Measurements from ENCODE around the gene CXXC1.
A peak's percentile ranks its signal among the peaks of the same experiment; 100 is the strongest.

The CXXC1 gene

DNA sequence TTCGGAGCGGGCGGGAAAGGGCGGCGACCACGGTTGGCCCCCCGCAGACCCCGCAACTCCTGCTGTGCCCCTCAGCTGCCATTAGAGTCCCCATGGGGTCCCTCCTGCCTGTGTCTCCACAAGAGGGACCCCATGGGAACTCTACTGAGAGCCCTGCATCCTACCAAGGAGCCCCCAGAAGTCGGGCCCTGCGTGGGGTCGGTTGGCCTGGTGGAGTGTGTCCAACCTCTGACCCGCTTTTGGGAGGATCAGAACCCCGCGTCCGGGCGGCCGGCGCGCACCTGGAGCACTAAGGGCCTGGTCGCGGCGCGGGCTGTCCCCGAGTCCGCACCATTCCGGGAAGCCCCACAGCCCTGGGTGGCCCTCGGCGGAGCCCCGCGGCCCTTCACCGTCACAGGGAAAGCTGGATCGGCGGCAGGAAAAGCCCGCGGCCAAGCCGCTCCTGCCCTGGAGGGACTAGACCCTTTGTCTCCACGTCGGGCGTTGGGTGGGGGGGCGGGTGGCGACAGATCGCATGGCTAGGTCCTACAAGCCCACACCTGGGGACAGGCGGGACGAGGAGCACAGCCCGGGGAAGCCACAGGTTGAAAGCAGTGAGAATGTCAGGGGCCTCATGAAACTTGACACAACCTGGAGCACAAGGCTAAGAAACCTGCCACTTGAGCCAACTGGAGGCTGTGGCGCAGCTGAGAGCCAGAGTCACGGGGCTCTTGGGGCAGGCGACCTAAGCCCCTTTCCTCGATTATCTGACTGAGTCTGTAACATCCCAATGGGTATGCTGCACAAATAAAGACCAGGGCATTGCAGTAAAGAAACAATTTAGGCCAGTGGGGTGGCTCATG lies 11.2 kb upstream of the CXXC1 start:
- intact Hi-C loops (cut with DNase I) = loop anchor here (5.0 kb wide), 1 partner anchor 59 kb away; no protein-coding TSS in a partner anchor
- DNase-seq = peak in 1 of 10 donors; percentile 70

- DNase-seq = peak in 9 of 10 donors; percentile 60 to 95 (median 73)
- intact Hi-C loops (cut with DNase I) = loop anchor here (5.0 kb wide), 1 partner anchor 59 kb away; no protein-coding TSS in a partner anchor
Observed at GRCh38 chr18:50297621-50298442, 10.3 kb upstream of the CXXC1 start.

DNA sequence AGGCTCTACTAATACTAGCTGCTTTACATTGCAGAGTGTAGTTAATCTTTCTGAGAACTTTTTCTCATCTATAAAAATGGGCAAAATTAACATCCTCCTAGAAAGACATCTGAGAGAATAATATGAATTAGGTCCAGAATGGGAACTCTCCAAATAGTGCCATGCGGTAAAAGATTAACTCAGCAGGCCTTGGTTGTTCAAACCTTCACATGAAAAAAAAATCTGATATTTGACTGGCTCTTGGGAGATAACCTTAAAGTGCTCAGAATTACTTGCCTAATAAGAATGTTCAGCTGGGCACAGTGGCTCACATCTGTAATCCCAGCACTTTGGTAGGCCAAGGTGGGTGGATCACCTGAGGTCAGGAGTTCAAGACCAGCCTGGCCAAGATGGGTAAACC lies 5.5 kb upstream of the CXXC1 start:
- intact Hi-C loops (cut with DNase I) = no loop called here
- no peak for DNase-seq

DNA sequence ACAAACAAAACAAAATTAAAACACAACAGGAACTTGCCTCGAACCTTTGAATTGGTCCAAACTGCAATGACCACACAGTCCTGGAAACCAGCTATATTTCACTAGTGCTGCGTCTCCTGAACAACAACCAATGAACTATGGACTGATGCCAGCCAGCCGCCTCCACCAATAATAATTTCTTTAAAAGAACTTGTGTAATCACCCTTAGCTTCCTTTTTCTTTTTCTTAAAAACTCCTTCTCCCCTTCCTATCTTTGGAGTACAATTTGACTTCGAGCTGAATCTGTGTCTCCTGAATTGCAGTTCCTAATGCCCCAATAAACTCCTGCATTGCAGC lies 1.6 kb upstream of the CXXC1 start:
- no peak for DNase-seq
- intact Hi-C loops (cut with DNase I) = loop anchor here (10.0 kb wide), 1 partner anchor 736 kb away; no protein-coding TSS in a partner anchor

DNA sequence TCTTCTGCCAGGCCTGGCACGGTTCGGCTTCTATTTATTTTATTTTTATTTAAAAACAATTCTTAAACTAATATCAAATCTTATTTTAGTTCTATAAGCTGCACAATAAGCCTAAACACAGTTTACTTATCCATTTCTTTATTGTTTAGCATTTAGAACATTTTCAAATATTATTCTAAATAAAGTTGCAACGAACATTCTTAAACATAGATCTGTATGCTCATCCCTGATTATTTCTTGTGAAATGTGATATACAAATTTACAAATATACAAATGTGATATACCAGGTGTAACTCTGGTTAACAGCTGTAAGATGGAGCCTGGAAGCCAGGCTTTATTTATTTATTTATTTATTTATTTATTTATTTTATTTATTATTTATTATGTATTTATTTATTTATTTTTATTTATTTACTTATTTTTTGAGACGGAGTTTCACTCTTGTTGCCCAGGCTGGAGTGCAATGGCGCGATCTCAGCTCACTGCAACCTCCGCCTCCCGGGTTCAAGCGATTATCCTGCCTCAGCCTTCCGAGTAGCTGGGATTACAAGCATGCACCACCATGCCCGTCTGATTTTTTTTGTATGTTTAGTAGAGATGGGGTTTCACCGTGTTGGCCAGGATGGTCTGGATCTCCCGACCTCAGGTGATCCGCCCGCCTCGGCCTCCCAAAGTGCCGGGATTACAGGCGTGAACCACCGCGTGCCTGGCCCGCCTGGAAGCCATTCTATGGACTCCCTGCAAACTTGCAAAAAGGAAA lies 1.0 kb upstream of the CXXC1 start:
- intact Hi-C loops (cut with DNase I) = loop anchor here (10.0 kb wide), 1 partner anchor 736 kb away; no protein-coding TSS in a partner anchor
- peak in 1 of 10 donors; percentile 80 for DNase-seq

DNA sequence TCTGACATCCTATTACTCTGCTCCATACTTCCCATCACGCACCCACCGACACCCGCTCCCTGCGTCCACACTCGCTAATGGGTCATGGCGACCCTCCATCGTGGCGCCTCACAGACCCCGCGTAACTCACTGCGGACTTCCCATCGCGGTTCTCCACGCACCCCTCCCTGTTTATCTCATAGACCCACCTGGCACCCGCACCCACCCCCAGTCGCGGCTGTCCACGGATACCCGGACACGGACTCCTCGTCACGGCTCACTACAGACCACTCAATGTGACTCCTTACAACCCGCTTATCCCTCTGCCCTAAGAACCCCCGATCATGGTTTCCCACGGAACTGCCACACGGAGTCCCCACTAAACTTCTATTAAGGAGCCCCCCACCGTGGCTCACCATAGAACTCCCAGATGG lies 458 bp downstream of the CXXC1 start:
- DNase-seq = peak in 2 of 10 donors; percentile 37 to 84
- intact Hi-C loops (cut with DNase I) = loop anchor here (2.0 to 10.0 kb wide), 2 partner anchors 88 to 738 kb away; partner anchors contain the start of gene SKA1

DNA sequence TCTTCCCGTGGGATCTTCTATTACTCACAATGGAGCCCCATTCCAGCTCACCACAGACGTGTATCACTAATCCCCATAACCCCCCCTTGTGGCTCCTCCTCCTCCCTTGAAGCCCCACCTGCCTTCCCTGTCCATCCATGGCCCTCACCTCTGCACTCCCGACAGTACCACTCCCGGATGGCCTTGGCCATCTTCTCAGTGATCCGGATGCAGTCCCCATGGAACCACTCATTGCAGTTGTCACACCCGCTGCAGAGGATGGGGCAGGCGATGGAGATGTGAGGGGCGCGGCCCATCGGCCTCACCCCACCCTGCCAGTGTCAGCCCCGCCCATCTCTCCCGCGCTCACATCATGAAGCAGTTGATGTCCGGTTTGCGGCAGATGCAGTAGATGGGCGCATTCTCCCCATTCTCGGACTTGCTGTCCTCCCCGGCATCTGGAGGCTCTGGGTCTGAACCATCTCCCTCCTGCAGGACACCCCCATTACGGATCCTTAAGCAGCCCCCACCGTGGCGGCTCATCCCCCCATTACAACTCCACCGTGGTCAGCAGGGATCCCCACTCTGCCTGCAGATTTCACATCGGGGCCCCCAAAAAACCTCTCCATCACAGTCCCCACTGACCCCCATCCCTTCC lies 983 bp downstream of the CXXC1 start:
- peak in 1 of 10 donors; percentile 70 for DNase-seq
- intact Hi-C loops (cut with DNase I) = loop anchor here (2.0 to 10.0 kb wide), 2 partner anchors 88 to 738 kb away; partner anchors contain the start of gene SKA1

DNA sequence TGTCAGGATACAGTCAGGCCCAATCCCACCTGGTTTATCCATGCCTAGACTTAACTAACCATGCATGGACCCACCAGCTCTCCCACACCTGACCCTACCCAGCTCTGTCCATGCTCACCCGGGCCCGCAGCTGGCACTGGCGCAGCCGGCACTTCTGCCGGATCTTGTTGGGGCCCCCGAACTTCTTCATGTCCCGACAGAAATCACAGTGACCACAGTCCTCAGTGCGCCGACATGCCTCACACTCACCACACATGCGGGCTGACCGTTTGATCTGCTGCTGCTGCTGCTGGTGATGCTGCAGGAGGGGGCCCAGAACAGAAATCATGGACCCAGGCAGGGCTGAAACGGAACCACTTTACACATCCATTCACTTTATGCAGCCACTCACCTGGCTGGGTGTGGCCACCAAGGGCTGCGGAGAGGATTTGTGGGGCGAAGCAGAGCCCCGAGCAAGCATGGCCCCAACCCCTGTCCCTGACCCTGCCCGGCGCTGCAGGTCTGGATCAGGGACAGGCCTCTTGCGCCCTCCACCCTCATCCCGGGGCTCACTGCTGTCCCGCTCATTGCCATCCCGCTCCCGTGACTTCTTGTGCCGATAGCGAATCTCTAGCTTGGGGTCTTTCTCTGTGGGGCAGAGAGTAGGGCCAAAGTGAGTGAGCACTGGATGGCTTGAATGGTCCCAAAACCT lies 1.7 kb downstream of the CXXC1 start:
- peak in 1 of 10 donors; percentile 79 for DNase-seq

DNA sequence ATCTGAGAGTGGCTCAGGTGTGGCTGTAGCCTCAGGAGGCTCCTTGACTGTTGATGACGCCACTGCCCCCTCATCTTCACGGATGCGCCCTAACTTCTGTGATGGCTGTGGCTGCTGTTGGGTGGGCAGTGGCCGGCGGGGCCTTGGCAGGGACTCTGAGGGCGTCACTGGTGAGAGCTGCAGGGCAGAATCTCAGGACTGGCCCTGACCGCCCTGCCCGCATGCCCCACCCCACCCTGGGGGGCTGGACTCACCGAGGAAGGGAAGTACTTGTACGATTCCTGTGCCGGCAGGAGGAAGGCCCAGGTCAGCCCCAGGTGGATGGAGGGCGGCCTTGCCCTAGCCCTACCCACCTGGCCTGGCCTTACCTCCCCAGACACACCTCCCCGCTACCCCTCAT lies 2.4 kb downstream of the CXXC1 start:
- intact Hi-C loops (cut with DNase I) = loop anchor here (10.0 kb wide), 1 partner anchor 740 kb away; no protein-coding TSS in a partner anchor
- DNase-seq = peak in 1 of 10 donors; percentile 80

More for the DNA sequence above, 1.7 kb downstream of the CXXC1 start:
- intact Hi-C loops (cut with DNase I) = loop anchor here (2.0 to 10.0 kb wide), 2 partner anchors 89 to 739 kb away; partner anchors contain the start of gene SKA1

DNA sequence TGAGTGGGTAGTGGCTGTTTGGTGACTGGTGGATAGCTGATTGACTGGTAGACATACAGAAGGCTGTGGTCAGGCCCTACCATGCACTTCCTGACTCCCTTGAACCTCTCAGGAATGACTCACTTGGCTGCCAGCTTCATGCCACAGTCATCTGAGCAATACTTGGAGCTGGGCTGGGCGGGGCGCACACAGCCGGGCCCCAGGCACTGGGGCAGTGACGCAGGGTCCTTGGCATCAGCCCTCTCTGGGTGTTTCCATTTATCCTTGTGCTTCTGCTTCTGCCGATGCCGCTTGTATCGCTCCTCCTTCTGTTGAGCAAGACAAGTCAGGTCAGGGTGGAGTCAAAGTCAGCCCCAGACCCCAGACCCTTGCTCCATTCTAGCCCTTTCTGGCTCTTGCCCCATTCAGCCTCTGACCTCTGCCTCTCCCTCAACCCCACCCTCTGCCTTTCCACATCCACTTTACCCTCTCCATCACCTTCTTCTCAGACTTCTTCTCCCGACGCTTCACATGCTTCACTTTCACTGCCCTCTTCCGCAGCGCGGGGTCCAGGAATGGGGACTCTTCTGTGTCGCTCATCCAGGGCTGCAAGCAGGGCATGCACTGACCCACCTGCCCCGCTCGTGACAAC lies 3.1 kb downstream of the CXXC1 start:
- no peak for DNase-seq
- intact Hi-C loops (cut with DNase I) = loop anchor here (10.0 kb wide), 1 partner anchor 740 kb away; no protein-coding TSS in a partner anchor

GRCh38 chr18:50283469-50284209 lies 3.9 kb downstream of the CXXC1 start:
- intact Hi-C loops (cut with DNase I) = loop anchor here (10.0 kb wide), 1 partner anchor 741 kb away; no protein-coding TSS in a partner anchor
- DNase-seq = no peak

DNA sequence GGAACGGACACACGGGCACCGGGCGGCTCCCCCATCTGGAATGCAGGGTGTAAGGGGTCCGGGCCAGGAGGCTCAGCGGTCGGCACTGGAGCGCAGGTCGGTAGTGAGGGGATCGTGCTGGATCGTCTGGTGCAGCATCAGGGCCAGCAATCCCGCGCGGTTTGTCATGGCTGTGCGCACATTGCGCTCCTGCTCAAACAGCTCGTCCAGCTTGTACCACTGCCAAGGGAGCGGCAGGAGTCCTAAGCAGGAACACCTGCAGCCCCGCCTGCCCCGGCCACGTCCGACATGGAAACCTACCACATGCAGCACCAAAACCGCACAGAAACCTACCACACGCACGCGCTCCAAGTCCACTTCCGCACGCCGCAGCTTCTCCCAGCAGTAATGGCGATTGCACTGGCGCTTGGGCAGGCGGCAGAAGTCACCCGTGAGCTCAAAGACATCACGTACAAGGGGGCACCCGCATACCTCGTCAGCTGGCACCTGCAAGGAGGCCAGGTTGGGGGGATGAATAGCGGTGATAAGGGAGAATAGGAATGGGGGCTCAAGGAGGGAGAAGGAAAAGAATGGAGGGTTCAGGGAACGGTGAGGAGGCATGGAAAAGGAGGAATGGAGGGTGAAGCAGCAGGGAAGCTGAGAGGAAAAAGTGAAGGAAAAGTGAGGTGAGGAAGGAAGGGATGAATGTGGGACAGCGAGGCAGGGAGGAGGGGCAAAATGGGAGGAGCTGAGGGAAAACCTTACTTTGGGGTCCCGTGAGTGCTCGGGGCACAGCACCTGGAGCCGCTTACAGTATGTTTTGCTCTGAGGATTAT lies 4.8 kb downstream of the CXXC1 start:
- DNase-seq = peak in 2 of 10 donors; percentile 82 to 84
- intact Hi-C loops (cut with DNase I) = loop anchor here (10.0 kb wide), 1 partner anchor 742 kb away; no protein-coding TSS in a partner anchor

DNA sequence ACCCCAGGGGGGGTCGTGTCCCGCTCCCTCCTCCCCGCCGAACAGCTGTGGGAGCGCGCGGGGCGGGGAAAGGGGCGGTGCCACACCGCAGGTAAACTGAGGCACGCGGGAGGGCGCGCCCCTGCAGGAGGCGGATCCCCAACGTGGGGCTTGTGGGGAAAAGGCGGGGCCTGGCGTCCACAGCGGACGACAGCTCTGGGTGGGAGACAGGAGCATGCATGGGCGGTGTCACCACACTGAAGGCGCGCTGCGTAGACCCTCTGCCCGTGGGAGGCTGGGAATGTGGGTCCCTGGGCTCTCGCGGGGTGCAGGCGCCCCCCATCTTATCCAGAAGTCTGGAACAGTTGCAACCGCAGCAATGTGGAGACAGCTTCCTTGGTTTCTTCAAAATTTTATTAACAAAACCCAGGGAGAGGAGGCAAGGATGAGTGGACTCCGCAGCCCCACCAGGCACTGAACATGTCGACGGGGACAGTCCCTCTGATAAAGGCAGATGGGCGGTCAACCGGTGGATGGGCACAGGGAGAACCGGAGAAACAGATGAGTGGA lies 5.4 kb downstream of the CXXC1 start:
- intact Hi-C loops (cut with DNase I) = loop anchor here (10.0 kb wide), 1 partner anchor 743 kb away; no protein-coding TSS in a partner anchor
- no peak for DNase-seq

- DNase-seq = peak; percentile 94 to 100 (median 97)
- intact Hi-C loops (cut with DNase I) = loop anchor here (10.0 kb wide), 1 partner anchor 743 kb away; no protein-coding TSS in a partner anchor
Observed at GRCh38 chr18:50281295-50281971, 6.1 kb downstream of the CXXC1 start, which contains the start of gene MBD1. MBD1 (minus strand) TSS chr18:50281523; CDS start chr18:50279992, 1,531 bp downstream.

- intact Hi-C loops (cut with DNase I) = loop anchor here (10.0 kb wide), 1 partner anchor 744 kb away; no protein-coding TSS in a partner anchor
- no peak for DNase-seq
Observed at GRCh38 chr18:50280707-50281294, 6.7 kb downstream of the CXXC1 start.
